NK-92 (cell line): ENCODE data around the gene CBL.
"Not testable (repeated sequence)": the region's sequence is repeated elsewhere in the genome, so short reads cannot be mapped to it uniquely, and the experiment has no call there.

Experiments used
- DNase-seq: peaks from one replicate; lab custom pipeline; 2025; ENCODE audit not compliant: unreplicated experiment; lab: John Stamatoyannopoulos, UW

Gene CBL

DNA sequence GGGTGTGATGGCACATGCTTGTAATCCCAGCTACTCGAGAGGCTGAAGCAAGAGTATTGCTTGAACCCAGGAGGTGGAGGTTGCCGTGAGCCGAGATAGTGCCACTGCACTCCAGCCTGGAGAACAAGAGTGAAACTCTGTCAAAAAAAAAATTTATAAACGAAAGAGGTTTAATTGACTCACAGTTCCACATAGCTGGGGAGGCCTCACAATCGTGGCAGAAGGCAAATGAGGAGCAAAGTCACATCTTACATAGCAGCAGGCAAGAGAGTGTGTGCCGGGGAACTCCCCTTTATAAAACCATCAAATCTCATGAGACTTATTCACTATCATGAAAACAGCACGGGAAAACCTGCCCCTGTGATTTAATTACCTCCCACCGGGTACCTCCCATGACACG is 21.7 kb upstream of the CBL start:
- not testable (repeated sequence) for DNase-seq

- DNase-seq, result no peak
Measured at GRCh38 chr11:119185981-119186634, 20.0 kb upstream of the CBL start.

GRCh38 chr11:119187123-119187892 is 18.8 kb upstream of the CBL start:
- DNase-seq, result no peak

GRCh38 chr11:119188067-119188466 is 18.1 kb upstream of the CBL start:
- DNase-seq, result no peak

- no peak for DNase-seq
Measured at GRCh38 chr11:119188887-119189286, 17.3 kb upstream of the CBL start.

DNA sequence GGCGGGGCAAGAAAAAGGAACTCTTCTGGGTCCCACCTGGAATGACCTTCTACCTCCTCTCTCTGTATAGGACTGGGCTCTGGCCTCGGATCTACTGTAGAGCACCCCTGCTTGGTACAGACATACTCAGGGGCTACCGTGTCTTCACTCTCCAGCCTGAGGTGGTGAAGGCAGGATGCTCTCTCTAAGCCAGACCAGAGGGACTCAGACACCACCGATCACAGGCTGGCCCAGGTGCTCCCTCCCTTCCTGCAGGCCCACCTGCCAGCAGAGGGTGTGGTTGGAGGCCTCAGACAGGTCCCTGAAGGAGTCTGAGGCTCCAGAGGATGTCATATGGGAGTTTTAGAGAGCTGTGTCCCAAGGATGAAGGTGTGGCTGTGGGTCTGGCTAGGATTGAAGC is 16.7 kb upstream of the CBL start:
- no peak for DNase-seq

GRCh38 chr11:119190531-119190930 is 15.6 kb upstream of the CBL start:
- no peak for DNase-seq

GRCh38 chr11:119191265-119191664 is 14.9 kb upstream of the CBL start:
- DNase-seq, result not testable (repeated sequence)

DNA sequence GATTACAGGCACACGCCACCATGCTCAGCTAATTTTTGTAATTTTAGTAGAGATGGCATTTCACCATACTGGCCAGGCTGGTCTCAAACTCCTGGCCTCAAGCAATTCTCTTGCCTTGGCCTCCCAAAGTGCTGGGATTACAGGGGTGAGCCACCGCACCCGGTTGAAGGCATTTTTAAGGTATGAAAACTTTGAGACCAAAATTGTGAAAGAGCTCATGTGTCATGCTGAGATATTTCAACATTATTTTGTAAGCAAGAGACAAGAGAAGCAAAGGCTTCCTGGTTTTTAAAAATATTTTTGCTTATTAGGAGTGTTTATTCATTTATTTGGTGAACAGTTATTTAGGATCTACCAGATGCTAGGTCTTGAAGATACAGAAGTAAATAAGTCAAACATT is 14.0 kb upstream of the CBL start:
- DNase-seq, result no peak

DNA sequence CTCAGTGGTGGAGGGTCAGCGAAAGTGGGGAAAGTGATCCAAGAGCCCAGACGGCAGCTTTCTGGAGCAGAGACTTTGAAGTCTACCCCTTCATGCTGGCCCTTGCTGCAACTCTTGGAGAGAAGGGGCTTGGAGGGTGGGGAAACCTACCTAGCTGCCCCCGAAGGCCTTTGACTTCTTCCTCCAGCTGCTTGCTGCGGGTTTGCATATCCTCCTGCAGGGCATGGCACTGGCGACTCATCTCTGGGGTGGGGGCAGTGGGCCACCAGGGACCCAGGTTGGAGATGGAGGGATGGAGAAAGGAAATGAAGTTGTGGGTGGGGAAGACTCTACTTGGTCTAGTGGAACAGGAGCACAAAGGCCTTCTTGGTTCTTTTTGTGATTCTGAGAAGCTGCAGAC is 13.1 kb upstream of the CBL start:
- DNase-seq, result no peak

GRCh38 chr11:119193626-119194025 is 12.5 kb upstream of the CBL start:
- DNase-seq, result no peak

DNA sequence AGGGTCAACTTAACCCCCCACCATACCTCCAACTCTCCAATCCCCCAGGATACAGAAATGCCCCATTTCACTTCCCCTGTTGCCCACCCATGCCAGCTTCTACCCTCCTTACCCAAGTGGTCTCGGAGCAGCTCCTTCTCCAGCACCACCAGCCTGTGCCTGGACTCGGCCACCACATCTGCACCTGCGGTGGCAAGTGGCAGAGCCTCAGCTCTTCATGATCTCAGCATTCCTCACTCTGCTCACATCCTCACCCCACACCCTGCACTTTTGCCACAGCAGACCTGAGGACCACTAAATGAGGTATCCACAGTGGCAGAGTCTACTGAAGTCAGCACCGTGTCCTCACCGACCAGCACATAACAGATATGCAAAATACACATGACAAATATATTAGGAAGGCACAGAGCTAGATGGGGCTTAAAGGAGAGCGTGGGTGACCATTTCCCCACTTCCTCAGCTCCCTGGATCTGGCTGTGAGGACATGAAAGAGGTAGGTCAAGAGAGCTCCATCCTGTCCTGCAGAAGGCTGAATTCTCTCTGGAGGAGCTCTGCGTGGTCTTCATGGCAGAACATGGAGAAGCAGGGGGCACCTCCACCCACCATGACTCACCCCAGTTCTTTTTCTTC is 11.2 kb upstream of the CBL start:
- DNase-seq, result no peak

GRCh38 chr11:119195680-119196079 is 10.5 kb upstream of the CBL start:
- no peak for DNase-seq

- no peak for DNase-seq
Measured at GRCh38 chr11:119196833-119197483, 9.2 kb upstream of the CBL start.

GRCh38 chr11:119198925-119199324 is 7.2 kb upstream of the CBL start:
- no peak for DNase-seq

GRCh38 chr11:119201236-119201635 is 4.9 kb upstream of the CBL start:
- not testable (repeated sequence) for DNase-seq

GRCh38 chr11:119202554-119202953 is 3.6 kb upstream of the CBL start:
- DNase-seq, result no peak

DNA sequence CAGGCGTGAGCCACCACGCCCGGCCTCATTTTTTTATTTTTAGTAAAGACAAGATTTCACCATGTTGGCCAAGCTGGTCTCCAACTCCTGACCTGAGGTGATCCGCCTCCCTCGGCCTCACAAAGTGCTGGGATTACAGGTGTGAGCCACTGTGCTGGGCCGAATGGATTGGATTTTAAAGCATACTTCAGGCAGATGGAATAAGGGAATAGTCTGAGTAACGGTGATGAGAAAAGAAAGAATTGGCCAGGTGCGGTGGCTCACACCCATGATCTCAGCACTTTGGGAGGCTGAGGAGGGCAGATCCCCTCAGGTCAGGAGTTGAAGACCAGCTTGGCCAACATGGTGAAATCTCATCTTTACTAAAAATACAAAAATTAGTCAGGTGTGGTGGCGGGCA is 2.1 kb upstream of the CBL start:
- no peak for DNase-seq

- DNase-seq, result no peak
Measured at GRCh38 chr11:119205080-119205479, 1.1 kb upstream of the CBL start.

DNA sequence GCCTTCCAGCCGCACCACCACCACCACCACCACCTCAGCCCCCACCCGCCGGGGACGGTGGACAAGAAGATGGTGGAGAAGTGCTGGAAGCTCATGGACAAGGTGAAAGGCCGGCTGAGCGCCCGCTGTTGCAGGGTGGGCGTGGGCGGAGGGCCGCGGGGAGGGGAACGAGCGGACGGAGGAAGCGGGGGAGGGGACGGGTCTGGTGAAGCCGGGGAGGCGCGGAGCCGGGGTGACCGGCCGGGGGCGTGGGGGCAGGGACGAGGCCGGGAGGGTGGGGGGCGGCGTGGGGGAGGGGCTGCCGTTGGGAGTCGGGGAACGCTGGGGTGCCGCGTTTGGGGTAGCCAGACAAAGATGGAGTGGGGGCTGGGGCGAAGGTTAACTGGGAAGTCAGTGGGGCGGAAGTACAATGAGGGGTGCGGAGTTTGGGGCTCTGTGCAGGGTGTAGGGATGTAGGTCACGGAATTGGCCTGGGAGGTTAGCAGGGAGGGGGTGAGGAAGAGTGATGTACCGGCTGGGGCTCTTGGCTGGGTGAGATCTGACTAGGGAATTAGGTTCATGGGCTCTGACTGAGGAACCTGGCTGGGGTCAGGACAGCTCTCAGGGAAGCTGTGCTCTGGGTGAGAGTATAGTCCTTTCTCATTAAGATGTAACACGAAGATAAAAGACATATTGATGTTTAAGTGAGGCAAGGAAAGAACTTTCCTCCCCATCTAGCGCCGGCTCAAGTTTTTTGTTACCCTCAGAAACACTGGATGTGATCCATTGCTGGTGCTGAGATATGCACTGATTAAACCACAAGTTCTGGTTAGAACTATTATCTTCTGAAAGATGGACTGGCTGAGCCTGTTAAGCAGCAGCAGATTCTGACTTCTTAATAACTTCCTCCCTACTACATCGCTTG is 624 bp downstream of the CBL start:
- no peak for DNase-seq
